NCI-H510A (cell line): ENCODE results near the gene SH2D6.

ENCODE experiments used
- DNase-seq: peaks from one replicate; lab custom pipeline; 2025; lab: John Stamatoyannopoulos, UW

SH2D6 gene

GRCh38 chr2:85439986-85440385, 21.5 kb downstream of the SH2D6 start:
- no peak for DNase-seq

GRCh38 chr2:85440729-85441128, 22.2 kb downstream of the SH2D6 start:
- DNase-seq = no peak

GRCh38 chr2:85441864-85442263, 23.4 kb downstream of the SH2D6 start:
- DNase-seq = no peak

- no peak for DNase-seq
Measured at GRCh38 chr2:85444629-85445172, 26.2 kb downstream of the SH2D6 start.

- DNase-seq = no peak
Measured at GRCh38 chr2:85445316-85446295, 27.1 kb downstream of the SH2D6 start.

- DNase-seq = no peak
Measured at GRCh38 chr2:85446296-85447221, 28.0 kb downstream of the SH2D6 start.

- no peak for DNase-seq
Measured at GRCh38 chr2:85447222-85447585, 28.7 kb downstream of the SH2D6 start.

GRCh38 chr2:85448461-85449213, 30.1 kb downstream of the SH2D6 start:
- DNase-seq = no peak

- no peak for DNase-seq
Measured at GRCh38 chr2:85449214-85449588, 30.7 kb downstream of the SH2D6 start.

GRCh38 chr2:85452237-85452636, 33.7 kb downstream of the SH2D6 start:
- DNase-seq = no peak

GRCh38 chr2:85453571-85453970, 35.1 kb downstream of the SH2D6 start:
- DNase-seq = no peak

- no peak for DNase-seq
Measured at GRCh38 chr2:85455552-85456090, 37.1 kb downstream of the SH2D6 start.

GRCh38 chr2:85457043-85457442, 38.5 kb downstream of the SH2D6 start:
- DNase-seq = no peak

- DNase-seq = no peak
Measured at GRCh38 chr2:85457877-85458316, 39.4 kb downstream of the SH2D6 start.

- no peak for DNase-seq
Measured at GRCh38 chr2:85458601-85459563, 40.4 kb downstream of the SH2D6 start.

GRCh38 chr2:85459771-85460170, 41.3 kb downstream of the SH2D6 start:
- DNase-seq = no peak

GRCh38 chr2:85462322-85462721, 43.8 kb downstream of the SH2D6 start:
- DNase-seq = no peak

- no peak for DNase-seq
Measured at GRCh38 chr2:85468096-85468703, 49.7 kb downstream of the SH2D6 start.

GRCh38 chr2:85468704-85469349, 50.3 kb downstream of the SH2D6 start:
- no peak for DNase-seq
